K562 (cell line): ENCODE measurements around the gene SERPINH1. TPM values are rescaled to one million over a fixed set of nuclear protein-coding genes. Genes with fewer than 3 reads are reported as not detected.

Experiments used
- ATAC-seq: fragments of 200-7000 bp; cut with Tn5 transposase; 3 replicates; pipeline ENCODE4 v1.9.1; 2020; ENCODE audit warnings: moderate library complexity
- BruUV-seq: library from RNA; stranded (reverse); fragments of 400-500 nt; replicated peaks from 2 replicates; lab custom pipeline; 2021; lab: Mats Ljungman, UMichigan
- CTCF ChIA-PET: fragments of 300-600 bp; formaldehyde crosslinking; extraction: SDS; loops from one replicate; lab custom pipeline; 2021; ENCODE audit warnings: low intra/inter-chr PET ratio; lab: Yijun Ruan, JAX
- POLR2A ChIA-PET: fragments of 300-600, 350-650 bp; sonication (Branson Sonifier 250); formaldehyde crosslinking; extraction: SDS; loops from one replicate; lab custom pipeline; 2021; ENCODE audit warnings: antibody characterized with exemption, inconsistent platforms; lab: Yijun Ruan, JAX
- DNase-seq, 4 experiments: peaks; one replicate each; pipeline versions ENCODE4 v3.0.0 to v3.0.0-alpha.2; 2011 to 2018; ENCODE audit warnings: low spot score in 3 of 4, mixed read lengths in 3 of 4; ENCODE audit errors: extremely low read depth in 1 of 4
- FAIRE-seq: peaks from 2 replicates; lab custom pipeline; 2011; peaks lifted over from hg19 to GRCh38; lab: Jason Lieb, UNC
- H2AFZ ChIP-seq: 2 replicates; pipeline ENCODE4 v1.6.0; 2011; ENCODE audit warnings: low read depth, low read length, control low read depth, inconsistent platforms
- H3K27ac ChIP-seq: fragments of 200-600 bp; 3 replicates; pipeline ENCODE4 v1.8.0; 2011; ENCODE audit warnings: low read depth, mild to moderate bottlenecking, control low read depth, inconsistent platforms, low read length, moderate library complexity, mixed read lengths; ENCODE audit errors: extremely low read depth
- H3K27me3 ChIP-seq, 2 experiments: fragments of 300-600 bp in 1 of 2; 2 replicates in 1 of 2; 3 replicates in 1 of 2; pipeline versions ENCODE4 v1.6.0 to v1.8.0; 2011; ENCODE audit warnings: inconsistent platforms in 2 of 2, low read length in 2 of 2, mild to moderate bottlenecking in 1 of 2, mixed read lengths in 1 of 2, moderate library complexity in 1 of 2; ENCODE audit not compliant: control insufficient read depth in 2 of 2, insufficient read depth in 2 of 2
- H3K36me3 ChIP-seq: fragments of 300-600 bp; 3 replicates; pipeline ENCODE4 v1.8.0; 2011; ENCODE audit warnings: mild to moderate bottlenecking, low read length, inconsistent platforms; ENCODE audit not compliant: control insufficient read depth, insufficient read depth
- H3K4me1 ChIP-seq, 2 experiments: fragments of 200-600 bp in 1 of 2; replicated peaks in 1 of 2; 2 replicates in 1 of 2; 3 replicates in 1 of 2; pipeline versions ENCODE4 v1.5.1 to v1.8.0; 2011; ENCODE audit warnings: inconsistent platforms in 2 of 2, low read length in 2 of 2, mild to moderate bottlenecking in 1 of 2, mixed read lengths in 1 of 2, moderate library complexity in 1 of 2; ENCODE audit not compliant: control insufficient read depth in 2 of 2, insufficient read depth in 2 of 2
- H3K4me2 ChIP-seq: 2 replicates; pipeline ENCODE4 v1.6.1; 2011; ENCODE audit warnings: low read length, control low read depth, inconsistent platforms, mixed read lengths; ENCODE audit not compliant: insufficient read depth
- H3K4me3 ChIP-seq: fragments of 200-600 bp; sonication (generic), shearing (Covaris generic); 2 replicates; pipeline ENCODE4 v1.5.1; 2016; ENCODE audit warnings: control low read depth, inconsistent platforms
- H3K79me2 ChIP-seq: fragments of 200-600 bp; 3 replicates; pipeline ENCODE4 v1.8.0; 2011; ENCODE audit warnings: low read length, inconsistent platforms; ENCODE audit not compliant: control insufficient read depth, insufficient read depth
- H3K9ac ChIP-seq, 2 experiments: 2 replicates each; pipeline versions ENCODE4 v1.6.0 to v1.6.1; 2011; ENCODE audit warnings: low read depth in 2 of 2, low read length in 2 of 2, control low read depth in 1 of 2, inconsistent platforms in 1 of 2, mild to moderate bottlenecking in 1 of 2, mixed read lengths in 1 of 2; ENCODE audit not compliant: insufficient read depth in 1 of 2
- H3K9me1 ChIP-seq: one replicate; pipeline ENCODE4 v1.6.0; 2011; ENCODE audit warnings: inconsistent platforms, mild to moderate bottlenecking, low read length, moderate library complexity; ENCODE audit not compliant: control insufficient read depth, insufficient read depth
- H3K9me3 ChIP-seq: replicated peaks from 2 replicates; pipeline ENCODE4 v1.5.1; 2011; ENCODE audit warnings: low read depth, low read length, inconsistent platforms; ENCODE audit not compliant: control insufficient read depth, insufficient read depth
- H4K20me1 ChIP-seq: replicated peaks from 2 replicates; pipeline ENCODE4 v1.6.1; 2011; ENCODE audit warnings: low read length, inconsistent platforms, mixed read lengths; ENCODE audit not compliant: control insufficient read depth, insufficient read depth
- ARID3A ChIP-seq: IDR thresholded peaks from 2 replicates; pipeline ENCODE4 v1.6.1; 2012; ENCODE audit warnings: low read depth, low read length, improper control_type of control experiment, borderline replicate concordance
- CBFA2T3 ChIP-seq: fragments of 450-650 bp; IDR thresholded peaks from 2 replicates; pipeline ENCODE4 v1.6.1; 2017
- CTBP1 ChIP-seq: fragments of 450-650 bp; IDR thresholded peaks from 2 replicates; pipeline ENCODE4 v1.6.1; 2016; ENCODE audit warnings: borderline replicate concordance
- HNRNPH1 ChIP-seq: fragments of 200-400 bp; formaldehyde crosslinking; optimal IDR thresholded peaks from 2 replicates; pipeline ENCODE3; 2017; ENCODE audit warnings: low read depth, mild to moderate bottlenecking, low read length, moderate library complexity
- KAT7 ChIP-seq: sonication (generic); formaldehyde crosslinking; IDR thresholded peaks from 2 replicates; pipeline ENCODE4 v1.8.0; 2022; ENCODE audit warnings: missing genetic modification reagents, mild to moderate bottlenecking, borderline replicate concordance
- MTA1 ChIP-seq: fragments of 450-650 bp; IDR thresholded peaks from 2 replicates; pipeline ENCODE4 v1.6.1; 2017; ENCODE audit warnings: borderline replicate concordance
- MYC ChIP-seq, 2 experiments: fragments of 250-450 bp in 1 of 2; sonication (Bioruptor Pico) in 1 of 2; IDR thresholded peaks; 2 replicates each; pipeline versions ENCODE4 v1.5.1 to v1.6.1; 2012 to 2021; ENCODE audit warnings: low read depth in 2 of 2, borderline replicate concordance in 1 of 2, improper control_type of control experiment in 1 of 2, low read length in 1 of 2, mild to moderate bottlenecking in 1 of 2, moderate library complexity in 1 of 2
- NBN ChIP-seq: fragments of 450-650 bp; IDR thresholded peaks from 2 replicates; pipeline ENCODE4 v1.6.1; 2016; ENCODE audit warnings: low read depth, mild to moderate bottlenecking
- PHF20 ChIP-seq: fragments of 450-650 bp; IDR thresholded peaks from 2 replicates; pipeline ENCODE4 v1.6.1; 2018; ENCODE audit not compliant: partially characterized antibody
- SMAD4 ChIP-seq: fragments of 250-450 bp; sonication (Bioruptor Pico); conservative IDR thresholded peaks from 2 replicates; pipeline ENCODE4 v1.8.0; 2021; ENCODE audit warnings: inconsistent platforms, mild to moderate bottlenecking, moderate library complexity
- SMARCC2 ChIP-seq: fragments of 450-650 bp; IDR thresholded peaks from 2 replicates; pipeline ENCODE4 v1.6.1; 2017; ENCODE audit warnings: antibody characterized with exemption, moderate library complexity, mild to moderate bottlenecking, low read depth
- STAG1 ChIP-seq: sonication (generic); formaldehyde crosslinking; IDR thresholded peaks from 2 replicates; pipeline ENCODE4 v1.5.0; 2020; ENCODE audit warnings: missing genetic modification reagents, borderline replicate concordance
- TEAD4 ChIP-seq, 2 experiments: sonication (generic) in 1 of 2; formaldehyde crosslinking in 1 of 2; IDR thresholded peaks; 2 replicates each; pipeline versions ENCODE4 v1.6.1 to v1.8.0; 2012 to 2022; ENCODE audit warnings: borderline replicate concordance in 1 of 2, inconsistent platforms in 1 of 2, low read length in 1 of 2, mild to moderate bottlenecking in 1 of 2, missing genetic modification reagents in 1 of 2
- ZNF239 ChIP-seq: fragments of 250-450 bp; sonication (Bioruptor Pico); IDR thresholded peaks from 2 replicates; pipeline ENCODE4 v1.4.0; 2020; ENCODE audit warnings: mild to moderate bottlenecking
- ZNF347 ChIP-seq: fragments of 450-650 bp; formaldehyde crosslinking; IDR thresholded peaks from 2 replicates; pipeline ENCODE4 v1.4.0; 2020; ENCODE audit warnings: low read depth, mild to moderate bottlenecking, moderate library complexity
- WGBS: fragments of 100-300 bp; shearing (Covaris generic); methylation state at CpG from one replicate; pipeline ENCODE4 v1.1.6; 2016; ENCODE audit warnings: low coverage, mixed read lengths; ENCODE audit not compliant: insufficient coverage; ENCODE audit errors: missing lambda C conversion rate; 5-methylcytosine and 5-hydroxymethylcytosine counted together
- in situ Hi-C: fragments of 300-500 bp; cut with MboI; formaldehyde crosslinking; loops from 4 replicates; pipeline ENCODE4 v1.15.0; 2018; ENCODE audit warnings: inconsistent platforms, mixed read lengths
- intact Hi-C: fragments of 100-400 bp; cut with micrococcal nuclease; formaldehyde crosslinking; loops from 2 replicates; pipeline ENCODE4 v1.14.2; 2022
- polyA plus RNA-seq, 8 experiments: library from polyadenylated mRNA; depleted of rRNA in 4 of 8; stranded (reverse) in 5 of 8; unstranded in 3 of 8; fragments of >200 nt; fragmentation: Nextera tagmentation in 2 of 8; fragmentation: Illumina TruSeq in 1 of 8; extraction: Ambion mirVana in 2 of 8; extraction: Trizol in 1 of 8; gene quantifications; 2 replicates each; pipeline versions ENCODE4 v1.2.1 to v1.2.3, GENCODE V29; 2011 to 2014; ENCODE audit warnings: inconsistent platforms in 1 of 8, missing spikeins in 1 of 8
- total RNA-seq, 7 experiments: library from RNA; depleted of rRNA in 6 of 7; stranded (reverse); fragments of >200 nt in 6 of 7; fragmentation: Illumina TruSeq in 2 of 7; extraction: Trizol in 2 of 7; gene quantifications; 2 replicates each; pipeline versions ENCODE4 v1.2.1 to v1.2.3, GENCODE V29; 2011 to 2021; ENCODE audit warnings: low replicate concordance in 1 of 7
- TF ChIP-seq, protein P1 (sequence below): IDR thresholded peaks from 3 replicates; pipeline ENCODE4 v1.6.1; 2011; ENCODE audit warnings: borderline replicate concordance, mild to moderate bottlenecking; ENCODE audit not compliant: insufficient read length, insufficient read depth
- TF ChIP-seq, protein P2 (sequence below): fragments of 450-650 bp; formaldehyde crosslinking; IDR thresholded peaks from 2 replicates; pipeline ENCODE4 v1.4.0; 2020; ENCODE audit warnings: mild to moderate bottlenecking, moderate library complexity

SERPINH1 gene
- total and polyA plus RNA-seq, 9 of the 15 experiments (the other 6 are each of a cell fraction or from before 2014, with no cell fraction given), result 2.8 to 106 (median 67.9) TPM

GRCh38 chr11:75538150-75538942 lies 23.7 kb upstream of the SERPINH1 start:
- intact Hi-C loops, result no loop called here
- H3K4me2 ChIP-seq, result peak overlapping the region; percentile 20
- in situ Hi-C loops, result no loop called here
- TF ChIP-seq SMAD4 (CRISPR knock-in tag), result 0 out of 2 replicates have a peak, but pooled peaks have one; percentile 23
- TF ChIP-seq, protein P1, sequence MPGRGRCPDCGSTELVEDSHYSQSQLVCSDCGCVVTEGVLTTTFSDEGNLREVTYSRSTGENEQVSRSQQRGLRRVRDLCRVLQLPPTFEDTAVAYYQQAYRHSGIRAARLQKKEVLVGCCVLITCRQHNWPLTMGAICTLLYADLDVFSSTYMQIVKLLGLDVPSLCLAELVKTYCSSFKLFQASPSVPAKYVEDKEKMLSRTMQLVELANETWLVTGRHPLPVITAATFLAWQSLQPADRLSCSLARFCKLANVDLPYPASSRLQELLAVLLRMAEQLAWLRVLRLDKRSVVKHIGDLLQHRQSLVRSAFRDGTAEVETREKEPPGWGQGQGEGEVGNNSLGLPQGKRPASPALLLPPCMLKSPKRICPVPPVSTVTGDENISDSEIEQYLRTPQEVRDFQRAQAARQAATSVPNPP, result no peak
- TF ChIP-seq ARID3A, result no peak
- TF ChIP-seq MYC (IDR thresholded peaks at IDR 0.05; ENCODE audit: low read depth, low read length), result 0 out of 2 replicates have a peak, but pooled peaks have one; percentile 21
- no peak for TF ChIP-seq MYC (CRISPR knock-in tag; IDR thresholded peaks at IDR 0.05; ENCODE audit: borderline replicate concordance, low read depth)
- TF ChIP-seq HNRNPH1, result no peak
- TF ChIP-seq CBFA2T3, result peak; percentile 57
- TF ChIP-seq, protein P2, sequence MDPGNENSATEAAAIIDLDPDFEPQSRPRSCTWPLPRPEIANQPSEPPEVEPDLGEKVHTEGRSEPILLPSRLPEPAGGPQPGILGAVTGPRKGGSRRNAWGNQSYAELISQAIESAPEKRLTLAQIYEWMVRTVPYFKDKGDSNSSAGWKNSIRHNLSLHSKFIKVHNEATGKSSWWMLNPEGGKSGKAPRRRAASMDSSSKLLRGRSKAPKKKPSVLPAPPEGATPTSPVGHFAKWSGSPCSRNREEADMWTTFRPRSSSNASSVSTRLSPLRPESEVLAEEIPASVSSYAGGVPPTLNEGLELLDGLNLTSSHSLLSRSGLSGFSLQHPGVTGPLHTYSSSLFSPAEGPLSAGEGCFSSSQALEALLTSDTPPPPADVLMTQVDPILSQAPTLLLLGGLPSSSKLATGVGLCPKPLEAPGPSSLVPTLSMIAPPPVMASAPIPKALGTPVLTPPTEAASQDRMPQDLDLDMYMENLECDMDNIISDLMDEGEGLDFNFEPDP (CRISPR knock-in tag), result no peak
- no peak for TF ChIP-seq ZNF239
- no peak for TF ChIP-seq SMARCC2
- no peak for TF ChIP-seq PHF20
- TF ChIP-seq MTA1, result no peak
- TF ChIP-seq CTBP1, result peak; percentile 68
- TF ChIP-seq ZNF347, result no peak
- no peak for TF ChIP-seq TEAD4 (IDR thresholded peaks at IDR 0.05; ENCODE audit: low read length)
- TF ChIP-seq TEAD4 (CRISPR knock-in tag; IDR thresholded peaks at IDR 0.05; ENCODE audit: borderline replicate concordance), result no peak
- no peak for TF ChIP-seq KAT7 (CRISPR knock-in tag)
- no peak for TF ChIP-seq NBN
- no peak for TF ChIP-seq STAG1 (CRISPR knock-in tag)

More at GRCh38 chr11:75538150-75538942, 23.7 kb upstream of the SERPINH1 start:
- POLR2A ChIA-PET, result interaction anchor here (0.9 to 1.1 kb wide), 2 partner anchors 16 to 91 kb away, joined by 3 to 7 read pairs; no protein-coding TSS in a partner anchor
- Histone ChIP-seq H4K20me1 (no peaks in the 10 kb centered on the region), H3K4me3 (no peak overlapping the region), H3K4me1 (peaks cover 53 to 67% of the 10 kb centered on the region in 2 experiments), H3K27ac (peak overlapping the region; percentile 62; the same call in 1 of the 3 replicates), H3K9ac (peak overlapping the region; percentile 6 to 70; a peak in 2 of 4 replicates), H3K79me2 (no peaks in the 10 kb centered on the region), H3K9me1 (no peaks in the 10 kb centered on the region), H3K36me3 (no peaks in the 10 kb centered on the region), H3K27me3 (no peaks in the 10 kb centered on the region), H3K9me3 (0 out of 2 replicates have a peak, but pooled peaks cover 3% of the 10 kb centered on the region), H2AFZ (peak overlapping the region; percentile 15)
- ATAC-seq (no peak), FAIRE-seq (peak; percentile 26), DNase-seq (peak in 1 of 4 experiments; percentile 55)
- WGBS, result 37% methylated on average over 11 of the region's 11 CpGs
- BruUV-seq, result no TSS peak
- CTCF ChIA-PET, result no interaction called here
